H9 (cell line): ENCODE data around the gene MEGF10. TPM values are rescaled to one million over a fixed set of nuclear protein-coding genes. Genes with fewer than 3 reads are reported as not detected.

ENCODE experiments used
- DNase-seq: peaks from one replicate; pipeline ENCODE4 v3.0.0-alpha.2; 2017
- H2AFZ ChIP-seq: one replicate; pipeline ENCODE4 v1.6.1; 2013; ENCODE audit warnings: mild to moderate bottlenecking, low read length, control low read depth, moderate library complexity
- H2AK5ac ChIP-seq: 2 replicates; pipeline ENCODE4 v1.6.1; 2013; ENCODE audit warnings: low read length, control low read depth, mixed read lengths; ENCODE audit not compliant: insufficient read length
- H2BK120ac ChIP-seq: one replicate; pipeline ENCODE4 v1.6.1; 2013; ENCODE audit warnings: low read depth, mild to moderate bottlenecking, low read length, control low read depth, inconsistent platforms; ENCODE audit not compliant: poor library complexity, severe bottlenecking
- H2BK12ac ChIP-seq: 2 replicates; pipeline ENCODE4 v1.6.1; 2013; ENCODE audit warnings: low read length, control low read depth, mixed read lengths, low read depth; ENCODE audit not compliant: insufficient read length
- H2BK15ac ChIP-seq: 2 replicates; pipeline ENCODE4 v1.6.1; 2013; ENCODE audit warnings: low read depth, low read length, control low read depth
- H2BK20ac ChIP-seq: one replicate; pipeline ENCODE4 v1.6.1; 2013; ENCODE audit warnings: low read depth, mild to moderate bottlenecking, low read length, control low read depth, inconsistent platforms; ENCODE audit not compliant: poor library complexity, severe bottlenecking
- H2BK5ac ChIP-seq: 2 replicates; pipeline ENCODE4 v1.6.1; 2013; ENCODE audit warnings: low read length, control low read depth, mixed read lengths; ENCODE audit not compliant: insufficient read length
- H3K14ac ChIP-seq: 2 replicates; pipeline ENCODE4 v1.6.1; 2013; ENCODE audit warnings: low read length, control low read depth; ENCODE audit not compliant: insufficient read depth
- H3K18ac ChIP-seq: 2 replicates; pipeline ENCODE4 v1.6.1; 2013; ENCODE audit warnings: low read depth, mild to moderate bottlenecking, mixed read lengths, low read length, control low read depth; ENCODE audit not compliant: insufficient read length
- H3K23ac ChIP-seq: 2 replicates; pipeline ENCODE4 v1.6.1; 2013; ENCODE audit warnings: low read length, control low read depth, mixed read lengths, low read depth; ENCODE audit not compliant: insufficient read length
- H3K23me2 ChIP-seq: 2 replicates; pipeline ENCODE4 v1.6.1; 2013; ENCODE audit warnings: low read depth, mild to moderate bottlenecking, mixed read lengths, low read length, control low read depth; ENCODE audit not compliant: insufficient read length, poor library complexity, severe bottlenecking
- H3K27ac ChIP-seq: 2 replicates; pipeline ENCODE4 v1.5.1; 2013; ENCODE audit warnings: low read length, control low read depth, mixed read lengths, low read depth; ENCODE audit not compliant: insufficient read length
- H3K27me3 ChIP-seq: 2 replicates; pipeline ENCODE4 v1.6.1; 2013; ENCODE audit warnings: low read length, control low read depth, inconsistent platforms; ENCODE audit not compliant: insufficient read depth
- H3K4ac ChIP-seq: 2 replicates; pipeline ENCODE4 v1.6.1; 2013; ENCODE audit warnings: low read depth, mild to moderate bottlenecking, control low read depth, inconsistent platforms, low read length, moderate library complexity
- H3K4me1 ChIP-seq: 2 replicates; pipeline ENCODE4 v1.6.1; 2013; ENCODE audit warnings: low read length, control low read depth, inconsistent platforms; ENCODE audit not compliant: insufficient read depth
- H3K4me2 ChIP-seq: 2 replicates; pipeline ENCODE4 v1.6.1; 2013; ENCODE audit warnings: low read length, control low read depth, mixed read lengths; ENCODE audit not compliant: insufficient read length, insufficient read depth
- H3K56ac ChIP-seq: 2 replicates; pipeline ENCODE4 v1.6.1; 2013; ENCODE audit warnings: low read depth, mild to moderate bottlenecking, mixed read lengths, low read length, control low read depth; ENCODE audit not compliant: insufficient read length
- H3K79me1 ChIP-seq: 2 replicates; pipeline ENCODE4 v1.6.1; 2013; ENCODE audit warnings: low read depth, mild to moderate bottlenecking, moderate library complexity, low read length, control low read depth, inconsistent platforms; ENCODE audit not compliant: insufficient read depth, poor library complexity, severe bottlenecking
- H3K79me2 ChIP-seq: 2 replicates; pipeline ENCODE4 v1.6.1; 2013; ENCODE audit warnings: low read length, control low read depth, inconsistent platforms; ENCODE audit not compliant: insufficient read depth
- H3K9ac ChIP-seq: 2 replicates; pipeline ENCODE4 v1.6.1; 2013; ENCODE audit warnings: low read length, control low read depth, mixed read lengths; ENCODE audit not compliant: insufficient read length; ENCODE audit errors: extremely low read depth
- H3K9me3 ChIP-seq: one replicate; pipeline ENCODE4 v1.6.1; 2013; ENCODE audit warnings: low read depth, low read length, inconsistent platforms; ENCODE audit not compliant: control insufficient read depth
- H3T11ph ChIP-seq: one replicate; pipeline ENCODE4 v1.6.1; 2013; ENCODE audit warnings: mild to moderate bottlenecking, low read length, control low read depth, inconsistent platforms
- H4K20me1 ChIP-seq: one replicate; pipeline ENCODE4 v1.6.1; 2013; ENCODE audit not compliant: control insufficient read depth, insufficient read length, insufficient read depth
- H4K5ac ChIP-seq: 2 replicates; pipeline ENCODE4 v1.6.1; 2013; ENCODE audit warnings: low read depth, mild to moderate bottlenecking, mixed read lengths, low read length, control low read depth; ENCODE audit not compliant: insufficient read length
- H4K8ac ChIP-seq: replicated peaks from 2 replicates; pipeline ENCODE4 v1.6.1; 2013; ENCODE audit warnings: low read length, control low read depth, mixed read lengths, low read depth; ENCODE audit not compliant: insufficient read length
- H4K91ac ChIP-seq: 2 replicates; pipeline ENCODE4 v1.6.1; 2013; ENCODE audit warnings: low read depth, mild to moderate bottlenecking, moderate library complexity, mixed read lengths, low read length, control low read depth; ENCODE audit not compliant: insufficient read length
- H3K27ac Mint-ChIP-seq, 3 experiments: 2 replicates in 2 of 3; 3 replicates in 1 of 3; pipeline ENCODE4 v1.8.0; 2020 to 2021; ENCODE audit warnings: mixed read lengths in 3 of 3, mild to moderate bottlenecking in 1 of 3, moderate library complexity in 1 of 3
- H3K27me3 Mint-ChIP-seq: 2 replicates; pipeline ENCODE4 v1.8.0; 2021; ENCODE audit warnings: low read depth, mild to moderate bottlenecking, moderate library complexity, mixed read lengths
- H3K36me3 Mint-ChIP-seq, 3 experiments: 2 replicates in 2 of 3; 3 replicates in 1 of 3; pipeline ENCODE4 v1.8.0; 2020 to 2021; ENCODE audit warnings: low read depth in 3 of 3, mixed read lengths in 3 of 3; ENCODE audit not compliant: insufficient read depth in 1 of 3
- H3K4me1 Mint-ChIP-seq, 2 experiments: 2 replicates each; pipeline ENCODE4 v1.8.0; 2020; ENCODE audit warnings: mixed read lengths in 2 of 2
- H3K4me3 Mint-ChIP-seq, 2 experiments: 2 replicates in 1 of 2; 3 replicates in 1 of 2; pipeline ENCODE4 v1.8.0; 2020 to 2021; ENCODE audit warnings: mild to moderate bottlenecking in 2 of 2, mixed read lengths in 2 of 2, moderate library complexity in 1 of 2
- H3K9me3 Mint-ChIP-seq, 2 experiments: 2 replicates in 1 of 2; 3 replicates in 1 of 2; pipeline ENCODE4 v1.8.0; 2020; ENCODE audit warnings: mild to moderate bottlenecking in 2 of 2, mixed read lengths in 2 of 2, moderate library complexity in 1 of 2
- WGBS: extraction: QIAGEN DNeasy Blood & Tissue Kit; methylation state at CpG from one replicate; pipeline ENCODE4 v1.1.7; 2013; ENCODE audit warnings: missing lambda C conversion rate, low lambda C conversion rate, mixed read lengths; ENCODE audit not compliant: insufficient read length; ENCODE audit errors: extremely low coverage; 5-methylcytosine and 5-hydroxymethylcytosine counted together
- total RNA-seq: library from RNA; stranded (reverse); gene quantifications from 2 replicates; pipeline ENCODE4 v1.2.1, GENCODE V29; 2021
- TF ChIP-seq, protein P1 (sequence below): fragments of 200-600 bp; sonication (generic); conservative IDR thresholded peaks from 3 replicates; pipeline ENCODE4 v1.8.0; 2021; ENCODE audit warnings: antibody characterized with exemption, mild to moderate bottlenecking

MEGF10 gene
- total RNA-seq, 1 experiment from 2014 or later = 36.5 TPM

DNA sequence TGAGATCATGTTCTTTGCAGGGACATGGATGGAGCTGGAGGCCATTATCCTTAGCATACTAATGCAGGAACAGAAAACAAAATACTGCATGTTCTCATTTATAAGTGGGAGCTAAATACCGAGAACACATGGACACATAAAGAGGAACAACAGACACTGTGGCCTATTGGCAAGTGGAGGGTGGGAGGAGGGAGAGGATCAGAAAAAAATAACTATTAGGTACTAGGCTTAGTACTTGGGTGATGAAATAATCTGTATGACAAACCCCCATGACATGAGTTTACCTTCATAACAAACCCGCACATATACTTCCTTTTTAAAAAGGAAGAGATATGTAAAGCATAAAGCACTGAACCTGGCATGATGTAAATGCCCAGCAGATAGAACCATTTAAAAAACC lies 99.0 kb downstream of the MEGF10 start:
- no peaks in the 10 kb centered on the region for H3K4me1 ChIP-seq
- TF ChIP-seq, protein P1, sequence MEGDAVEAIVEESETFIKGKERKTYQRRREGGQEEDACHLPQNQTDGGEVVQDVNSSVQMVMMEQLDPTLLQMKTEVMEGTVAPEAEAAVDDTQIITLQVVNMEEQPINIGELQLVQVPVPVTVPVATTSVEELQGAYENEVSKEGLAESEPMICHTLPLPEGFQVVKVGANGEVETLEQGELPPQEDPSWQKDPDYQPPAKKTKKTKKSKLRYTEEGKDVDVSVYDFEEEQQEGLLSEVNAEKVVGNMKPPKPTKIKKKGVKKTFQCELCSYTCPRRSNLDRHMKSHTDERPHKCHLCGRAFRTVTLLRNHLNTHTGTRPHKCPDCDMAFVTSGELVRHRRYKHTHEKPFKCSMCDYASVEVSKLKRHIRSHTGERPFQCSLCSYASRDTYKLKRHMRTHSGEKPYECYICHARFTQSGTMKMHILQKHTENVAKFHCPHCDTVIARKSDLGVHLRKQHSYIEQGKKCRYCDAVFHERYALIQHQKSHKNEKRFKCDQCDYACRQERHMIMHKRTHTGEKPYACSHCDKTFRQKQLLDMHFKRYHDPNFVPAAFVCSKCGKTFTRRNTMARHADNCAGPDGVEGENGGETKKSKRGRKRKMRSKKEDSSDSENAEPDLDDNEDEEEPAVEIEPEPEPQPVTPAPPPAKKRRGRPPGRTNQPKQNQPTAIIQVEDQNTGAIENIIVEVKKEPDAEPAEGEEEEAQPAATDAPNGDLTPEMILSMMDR = no peak
- H3K9me3 ChIP-seq = no peaks in the 10 kb centered on the region
- Mint-ChIP-seq H3K4me3 (no peak overlapping the region), H3K27ac (no peak overlapping the region), H3K27me3 (no peaks in the 10 kb centered on the region), H3K36me3 (peaks cover 0 to 13% (median 11%) of the 10 kb centered on the region in 3 experiments; a peak in 4 of 7 replicates), H3K4me1 (peaks cover 0 to 4% of the 10 kb centered on the region in 2 experiments; a peak in 1 of 4 replicates), H3K9me3 (no peaks in the 10 kb centered on the region)
- no peak overlapping the region for H3K4me2 ChIP-seq
- H3K14ac ChIP-seq = no peak overlapping the region
- H3K4ac ChIP-seq = no peak overlapping the region
- H2BK20ac ChIP-seq = no peak overlapping the region
- no CpG with 5 or more reads among the region's 2 CpGs for WGBS
- no peak overlapping the region for H2AK5ac ChIP-seq
- no peak overlapping the region for H2AFZ ChIP-seq
- H4K5ac ChIP-seq = no peak overlapping the region
- H3K18ac ChIP-seq = no peak overlapping the region
- H4K8ac ChIP-seq = no peak overlapping the region
- no peak overlapping the region for H2BK12ac ChIP-seq
- no peak overlapping the region for H2BK5ac ChIP-seq
- H3K27ac ChIP-seq = no peak overlapping the region
- no peak overlapping the region for H4K91ac ChIP-seq
- H4K20me1 ChIP-seq = no peaks in the 10 kb centered on the region
- H3K79me2 ChIP-seq = no peaks in the 10 kb centered on the region
- H3K79me1 ChIP-seq = no peaks in the 10 kb centered on the region
- H3K9ac ChIP-seq = no peak overlapping the region
- no peak for DNase-seq
- no peaks in the 10 kb centered on the region for H3K23me2 ChIP-seq
- H2BK120ac ChIP-seq = no peak overlapping the region
- no peaks in the 10 kb centered on the region for H3K27me3 ChIP-seq
- H3K23ac ChIP-seq = no peak overlapping the region
- H3K56ac ChIP-seq = no peak overlapping the region
- H2BK15ac ChIP-seq = no peak overlapping the region
- no peak overlapping the region for H3T11ph ChIP-seq
